DOHH2 (cell line): Measurements from ENCODE around the gene LRMDA.

ENCODE experiments used
- EZH2phosphoT487 ChIP-seq: fragments of 200-600 bp; sonication (generic); IDR thresholded peaks from 2 replicates; pipeline ENCODE4 v1.6.1; 2017; ENCODE audit warnings: borderline replicate concordance, mild to moderate bottlenecking, antibody characterized with exemption, low read length, moderate library complexity, mixed read lengths
- TF ChIP-seq, protein P1 (sequence below): fragments of 200-600 bp; sonication (generic); IDR thresholded peaks from one replicate; pipeline ENCODE4 v1.5.1; 2014; ENCODE audit warnings: antibody characterized with exemption, mild to moderate bottlenecking, low read depth, low read length; ENCODE audit not compliant: poor library complexity, severe bottlenecking

DNA sequence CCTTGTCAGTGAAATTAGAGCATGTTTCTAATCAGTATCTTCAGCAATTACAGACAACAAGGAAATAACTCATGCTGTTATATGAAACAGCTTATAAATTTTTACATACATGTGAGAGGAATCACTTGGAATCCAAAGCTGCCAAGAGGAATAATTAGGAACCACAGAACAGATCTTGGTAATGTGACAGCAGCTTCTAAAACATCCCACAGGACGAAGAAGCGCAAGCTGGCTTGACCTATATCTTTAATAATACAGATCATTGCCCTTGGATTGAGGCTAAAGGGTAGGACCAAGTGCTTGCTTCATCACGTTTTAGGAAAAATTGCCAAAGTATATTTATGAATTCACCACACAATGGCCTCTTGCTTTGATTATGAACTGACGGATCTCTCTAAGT, 869.8 kb downstream of the LRMDA start:
- TF ChIP-seq, protein P1, sequence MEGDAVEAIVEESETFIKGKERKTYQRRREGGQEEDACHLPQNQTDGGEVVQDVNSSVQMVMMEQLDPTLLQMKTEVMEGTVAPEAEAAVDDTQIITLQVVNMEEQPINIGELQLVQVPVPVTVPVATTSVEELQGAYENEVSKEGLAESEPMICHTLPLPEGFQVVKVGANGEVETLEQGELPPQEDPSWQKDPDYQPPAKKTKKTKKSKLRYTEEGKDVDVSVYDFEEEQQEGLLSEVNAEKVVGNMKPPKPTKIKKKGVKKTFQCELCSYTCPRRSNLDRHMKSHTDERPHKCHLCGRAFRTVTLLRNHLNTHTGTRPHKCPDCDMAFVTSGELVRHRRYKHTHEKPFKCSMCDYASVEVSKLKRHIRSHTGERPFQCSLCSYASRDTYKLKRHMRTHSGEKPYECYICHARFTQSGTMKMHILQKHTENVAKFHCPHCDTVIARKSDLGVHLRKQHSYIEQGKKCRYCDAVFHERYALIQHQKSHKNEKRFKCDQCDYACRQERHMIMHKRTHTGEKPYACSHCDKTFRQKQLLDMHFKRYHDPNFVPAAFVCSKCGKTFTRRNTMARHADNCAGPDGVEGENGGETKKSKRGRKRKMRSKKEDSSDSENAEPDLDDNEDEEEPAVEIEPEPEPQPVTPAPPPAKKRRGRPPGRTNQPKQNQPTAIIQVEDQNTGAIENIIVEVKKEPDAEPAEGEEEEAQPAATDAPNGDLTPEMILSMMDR = no peak
- TF ChIP-seq EZH2phosphoT487 = no peak
